GM12891 (cell line): ENCODE results near the gene ZC3H11A.

ENCODE experiments used
- POLR2A ChIP-seq: IDR thresholded peaks from 2 replicates; pipeline ENCODE4 v1.6.1; 2011; ENCODE audit warnings: low read depth, low read length, control low read depth
- POLR2AphosphoS5 ChIP-seq: IDR thresholded peaks from 2 replicates; pipeline ENCODE4 v1.6.1; 2011; ENCODE audit warnings: low read depth, low read length, control low read depth

DNA sequence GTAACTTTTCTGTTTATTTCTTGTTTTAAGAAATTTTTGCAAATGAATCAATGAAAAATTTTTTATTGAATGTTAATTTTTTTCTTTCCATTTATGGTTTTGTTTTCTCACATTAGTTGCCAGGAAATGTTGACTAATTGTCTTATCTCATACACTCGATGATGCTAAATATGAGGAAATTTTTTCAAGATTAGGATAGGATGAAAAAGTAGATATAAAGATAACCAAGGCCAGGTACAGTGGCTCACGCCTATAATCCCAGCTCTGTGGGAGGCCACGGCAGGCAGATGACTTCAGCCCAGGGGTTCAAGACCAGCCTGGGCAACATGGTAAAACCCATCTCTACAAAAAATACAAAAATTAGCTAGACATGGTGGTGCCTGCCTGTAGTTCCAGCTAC is 17.8 kb upstream of the ZC3H11A start:
- TF ChIP-seq POLR2A (no peak), POLR2AphosphoS5 (no peak)
